ENCODE results near the gene ID3.

ID3 gene
- total RNA-seq = 5.4 to 82.9 (median 14.9) reads per million in 9 experiments

- Mint-ChIP-seq H3K4me1 (ENCODE audit: low read depth in 2 of 2) (peaks cover 27 to 30% of the 10 kb centered on the region in 2 donors), H3K27me3 (peaks cover 10 to 18% of the 10 kb centered on the region in 2 donors), H3K27ac (peak within 1 kb of the TSS; percentile 60 to 73), H3K9me3 (no peaks in the 10 kb centered on the region), H3K36me3 (ENCODE audit: insufficient read depth) (peaks cover 12% of the 10 kb centered on the region), H3K4me3 (peak within 1 kb of the TSS; percentile 90 to 92)
- DNase-seq (peak; percentile 79 to 87 (median 86)), ATAC-seq (replicated peaks) (peak; percentile 75)
Measured at GRCh38 chr1:23559136-23559984, at the start of gene ID3. ID3 (minus strand) TSS chr1:23559501; CDS start chr1:23559426, 75 bp downstream.

- Mint-ChIP-seq H3K4me1 (ENCODE audit: low read depth in 2 of 2) (peaks cover 18 to 21% of the 10 kb centered on the region in 2 donors), H3K9me3 (no peaks in the 10 kb centered on the region), H3K27ac (no peak overlapping the region), H3K36me3 (ENCODE audit: insufficient read depth) (peaks cover 4% of the 10 kb centered on the region), H3K4me3 (no peak overlapping the region), H3K27me3 (no peaks in the 10 kb centered on the region)
- ATAC-seq (replicated peaks) (no peak), DNase-seq (no peak)
Measured at GRCh38 chr1:23607944-23608343, 48.6 kb upstream of the ID3 start.

GRCh38 chr1:23601968-23602876, 42.9 kb upstream of the ID3 start:
- peak; percentile 60 for ATAC-seq (replicated peaks)
- Mint-ChIP-seq H3K27me3 (no peaks in the 10 kb centered on the region), H3K36me3 (ENCODE audit: insufficient read depth) (no peaks in the 10 kb centered on the region), H3K4me1 (ENCODE audit: low read depth in 2 of 2) (peaks cover 39 to 43% of the 10 kb centered on the region in 2 donors), H3K4me3 (peak overlapping the region; percentile 60 to 81), H3K27ac (peak overlapping the region; percentile 36 to 88), H3K9me3 (no peaks in the 10 kb centered on the region)
- no peak for DNase-seq

GRCh38 chr1:23601135-23601967, 42.0 kb upstream of the ID3 start:
- H3K36me3 Mint-ChIP-seq (ENCODE audit: insufficient read depth) = no peaks in the 10 kb centered on the region
- H3K27me3 Mint-ChIP-seq = no peaks in the 10 kb centered on the region
- peak; percentile 57 for ATAC-seq (replicated peaks)
- peaks cover 43 to 47% of the 10 kb centered on the region in 2 donors for H3K4me1 Mint-ChIP-seq (ENCODE audit: low read depth in 2 of 2)
- DNase-seq = no peak
- no peaks in the 10 kb centered on the region for H3K9me3 Mint-ChIP-seq
- H3K4me3 Mint-ChIP-seq = peak overlapping the region; percentile 60 to 81
- H3K27ac Mint-ChIP-seq = peak overlapping the region; percentile 36 to 88

GRCh38 chr1:23600283-23600682, 41.0 kb upstream of the ID3 start:
- Mint-ChIP-seq H3K27ac (peak overlapping the region in 1 of 2 donors; percentile 50), H3K4me1 (ENCODE audit: low read depth in 2 of 2) (peaks cover 46 to 51% of the 10 kb centered on the region in 2 donors), H3K36me3 (ENCODE audit: insufficient read depth) (no peaks in the 10 kb centered on the region), H3K9me3 (no peaks in the 10 kb centered on the region), H3K27me3 (no peaks in the 10 kb centered on the region), H3K4me3 (peak overlapping the region; percentile 60 to 81)
- DNase-seq (no peak), ATAC-seq (replicated peaks) (no peak)

- no peaks in the 10 kb centered on the region for H3K27me3 Mint-ChIP-seq
- H3K27ac Mint-ChIP-seq = peak overlapping the region in 1 of 2 donors; percentile 2
- H3K9me3 Mint-ChIP-seq = no peaks in the 10 kb centered on the region
- H3K36me3 Mint-ChIP-seq (ENCODE audit: insufficient read depth) = no peaks in the 10 kb centered on the region
- ATAC-seq (replicated peaks) = no peak
- peak overlapping the region in 1 of 2 donors; percentile 81 for H3K4me3 Mint-ChIP-seq
- DNase-seq = no peak
- peaks cover 51% of the 10 kb centered on the region in 2 donors for H3K4me1 Mint-ChIP-seq (ENCODE audit: low read depth in 2 of 2)
Measured at GRCh38 chr1:23599125-23599524, 39.8 kb upstream of the ID3 start.

- Mint-ChIP-seq H3K27ac (peak overlapping the region; percentile 2 to 69), H3K4me1 (ENCODE audit: low read depth in 2 of 2) (peaks cover 51 to 54% of the 10 kb centered on the region in 2 donors), H3K4me3 (no peak overlapping the region), H3K27me3 (no peaks in the 10 kb centered on the region), H3K36me3 (ENCODE audit: insufficient read depth) (no peaks in the 10 kb centered on the region), H3K9me3 (no peaks in the 10 kb centered on the region)
- ATAC-seq (replicated peaks) (no peak), DNase-seq (no peak)
Measured at GRCh38 chr1:23598424-23598823, 39.1 kb upstream of the ID3 start.

GRCh38 chr1:23597635-23598388, 38.5 kb upstream of the ID3 start:
- ATAC-seq (replicated peaks) (no peak), DNase-seq (no peak)
- peaks cover 51 to 52% of the 10 kb centered on the region in 2 donors for H3K4me1 Mint-ChIP-seq (ENCODE audit: low read depth in 2 of 2)
- no peaks in the 10 kb centered on the region for H3K9me3 Mint-ChIP-seq
- peak overlapping the region; percentile 2 to 69 for H3K27ac Mint-ChIP-seq
- no peaks in the 10 kb centered on the region for H3K27me3 Mint-ChIP-seq
- H3K36me3 Mint-ChIP-seq (ENCODE audit: insufficient read depth) = no peaks in the 10 kb centered on the region
- peak overlapping the region; percentile 4 to 33 for H3K4me3 Mint-ChIP-seq

GRCh38 chr1:23596382-23597358, 37.4 kb upstream of the ID3 start:
- Mint-ChIP-seq H3K27me3 (no peaks in the 10 kb centered on the region), H3K9me3 (no peaks in the 10 kb centered on the region), H3K4me1 (ENCODE audit: low read depth in 2 of 2) (peaks cover 50 to 51% of the 10 kb centered on the region in 2 donors), H3K4me3 (peak overlapping the region in 1 of 2 donors; percentile 33), H3K27ac (peak overlapping the region in 1 of 2 donors; percentile 69), H3K36me3 (ENCODE audit: insufficient read depth) (no peaks in the 10 kb centered on the region)
- no peak for DNase-seq
- no peak for ATAC-seq (replicated peaks)

- Mint-ChIP-seq H3K27me3 (no peaks in the 10 kb centered on the region), H3K36me3 (ENCODE audit: insufficient read depth) (peaks cover 3% of the 10 kb centered on the region), H3K27ac (peak overlapping the region; percentile 25 to 47), H3K4me1 (ENCODE audit: low read depth in 2 of 2) (peaks cover 46 to 53% of the 10 kb centered on the region in 2 donors), H3K9me3 (no peaks in the 10 kb centered on the region), H3K4me3 (no peak overlapping the region)
- ATAC-seq (replicated peaks) (no peak), DNase-seq (no peak)
Measured at GRCh38 chr1:23594927-23595353, 35.6 kb upstream of the ID3 start.

- peaks cover 3% of the 10 kb centered on the region for H3K36me3 Mint-ChIP-seq (ENCODE audit: insufficient read depth)
- no peaks in the 10 kb centered on the region for H3K9me3 Mint-ChIP-seq
- H3K4me1 Mint-ChIP-seq (ENCODE audit: low read depth in 2 of 2) = peaks cover 44 to 49% of the 10 kb centered on the region in 2 donors
- H3K27ac Mint-ChIP-seq = peak overlapping the region; percentile 25 to 47
- ATAC-seq (replicated peaks) = no peak
- DNase-seq = no peak
- H3K4me3 Mint-ChIP-seq = no peak overlapping the region
- no peaks in the 10 kb centered on the region for H3K27me3 Mint-ChIP-seq
Measured at GRCh38 chr1:23594149-23594907, 35.0 kb upstream of the ID3 start.
